ENCODE results near the gene USP9X. TPM values are rescaled to one million over a fixed set of nuclear protein-coding genes. Genes with fewer than 3 reads are reported as not detected.
"Not testable (repeated sequence)": the region's sequence is repeated elsewhere in the genome, so short reads cannot be mapped to it uniquely, and the experiment has no call there.

Gene USP9X
- total RNA-seq, 4 donors from 2014 or later, result 90.3 to 120 (median 110) TPM

DNA sequence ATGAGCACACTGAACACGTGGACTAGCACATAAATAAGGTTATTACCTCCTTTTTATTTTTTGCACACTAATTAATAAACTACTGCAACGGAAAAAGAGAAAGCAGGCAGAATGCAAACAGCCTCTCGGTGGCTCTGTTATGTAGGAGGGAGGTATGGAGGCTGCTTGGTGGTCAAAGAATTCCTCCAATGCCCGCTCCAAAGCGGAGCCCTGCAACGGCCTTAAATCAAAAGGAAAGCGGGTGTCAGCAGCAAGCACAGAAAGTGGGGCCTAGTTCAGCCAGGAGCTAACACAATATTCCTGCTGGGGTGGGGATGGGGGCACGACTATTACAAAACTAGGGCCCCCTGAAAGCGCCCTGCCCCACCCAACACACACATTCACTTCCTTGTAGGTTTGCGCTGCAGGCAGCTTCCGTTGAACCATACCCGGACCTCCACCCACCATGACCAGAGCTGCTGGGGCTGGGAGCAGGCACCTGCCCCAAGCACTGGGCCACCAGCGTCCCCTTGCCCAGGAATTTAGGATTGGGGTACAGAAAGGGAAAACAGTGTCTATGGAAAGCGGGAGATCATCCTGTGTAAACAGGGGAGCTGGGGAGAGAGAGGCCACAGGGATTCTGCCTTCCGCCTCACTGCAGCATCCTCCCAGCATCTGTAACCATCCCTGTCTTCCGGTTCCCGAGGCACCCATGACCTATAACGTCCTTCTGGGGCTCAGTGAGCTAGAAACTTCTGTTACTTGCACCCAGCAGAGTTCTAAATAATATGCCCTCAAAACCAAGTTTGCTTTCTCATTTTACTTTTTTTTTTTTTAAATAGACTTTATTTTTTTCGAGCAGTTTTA, 191.6 kb downstream of the USP9X start:
- H3K27me3 ChIP-seq, result peaks cover 0 to 16% (median 9%) of the 10 kb centered on the region in 3 donors
- in situ Hi-C loops (cut with MboI; ENCODE audit: low sequenced_read_pairs in 4 of 4), result loop anchor here in 2 of 4 donors (25.0 kb wide), 2 partner anchors 135 to 485 kb away; no protein-coding TSS in a partner anchor
- peak overlapping the region; percentile 51 to 56 (median 53) for H3K4me3 ChIP-seq
- TF ChIP-seq, protein P1, sequence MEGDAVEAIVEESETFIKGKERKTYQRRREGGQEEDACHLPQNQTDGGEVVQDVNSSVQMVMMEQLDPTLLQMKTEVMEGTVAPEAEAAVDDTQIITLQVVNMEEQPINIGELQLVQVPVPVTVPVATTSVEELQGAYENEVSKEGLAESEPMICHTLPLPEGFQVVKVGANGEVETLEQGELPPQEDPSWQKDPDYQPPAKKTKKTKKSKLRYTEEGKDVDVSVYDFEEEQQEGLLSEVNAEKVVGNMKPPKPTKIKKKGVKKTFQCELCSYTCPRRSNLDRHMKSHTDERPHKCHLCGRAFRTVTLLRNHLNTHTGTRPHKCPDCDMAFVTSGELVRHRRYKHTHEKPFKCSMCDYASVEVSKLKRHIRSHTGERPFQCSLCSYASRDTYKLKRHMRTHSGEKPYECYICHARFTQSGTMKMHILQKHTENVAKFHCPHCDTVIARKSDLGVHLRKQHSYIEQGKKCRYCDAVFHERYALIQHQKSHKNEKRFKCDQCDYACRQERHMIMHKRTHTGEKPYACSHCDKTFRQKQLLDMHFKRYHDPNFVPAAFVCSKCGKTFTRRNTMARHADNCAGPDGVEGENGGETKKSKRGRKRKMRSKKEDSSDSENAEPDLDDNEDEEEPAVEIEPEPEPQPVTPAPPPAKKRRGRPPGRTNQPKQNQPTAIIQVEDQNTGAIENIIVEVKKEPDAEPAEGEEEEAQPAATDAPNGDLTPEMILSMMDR (IDR thresholded peaks at IDR 0.05 in 4 of 5, conservative IDR thresholded peaks at IDR 0.05 in 1 of 5), result no peak
- no peak for TF ChIP-seq POLR2A (IDR thresholded peaks at IDR 0.05)
- DNase-seq (no peak), ATAC-seq (peak in 1 of 2 donors; percentile 19)
- no peaks in the 10 kb centered on the region for H3K9me3 ChIP-seq
- H3K36me3 ChIP-seq, result no peaks in the 10 kb centered on the region
- H3K27ac ChIP-seq, result no peak overlapping the region
- peaks cover 0 to 8% of the 10 kb centered on the region in 2 donors for H3K4me1 ChIP-seq
- intact Hi-C loops (cut with DNase I; ENCODE audit: low total_unique reads), result loop anchor here (2.0 to 10.0 kb wide), 2 partner anchors 162 to 478 kb away; no protein-coding TSS in a partner anchor

DNA sequence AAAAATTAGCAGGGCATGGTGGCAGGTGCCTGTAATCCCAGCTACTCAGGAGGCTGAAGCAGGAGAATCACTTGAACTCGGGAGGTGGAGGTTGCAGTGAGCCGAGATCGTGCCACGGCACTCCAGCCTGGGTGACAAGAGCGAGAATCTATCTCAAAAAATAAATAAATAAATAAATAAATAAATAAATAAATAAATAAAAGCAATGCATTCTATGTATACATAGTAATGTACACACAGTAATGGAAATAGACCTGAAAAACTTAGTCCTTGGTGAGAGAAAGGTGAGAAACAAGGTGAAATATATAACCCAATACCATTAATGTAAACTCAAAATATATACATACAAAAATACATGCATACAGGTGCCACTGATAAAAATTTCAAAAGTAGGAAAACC, 197.1 kb downstream of the USP9X start:
- H3K27ac ChIP-seq; H3K4me1 ChIP-seq; H3K36me3 ChIP-seq; ATAC-seq; H3K4me3 ChIP-seq; H3K27me3 ChIP-seq; H3K9me3 ChIP-seq; DNase-seq; intact Hi-C loops (cut with DNase I; ENCODE audit: low total_unique reads): not testable (repeated sequence)
- in situ Hi-C loops (cut with MboI; ENCODE audit: low sequenced_read_pairs in 4 of 4), result loop anchor here in 2 of 4 donors (25.0 kb wide), 2 partner anchors 130 to 480 kb away; no protein-coding TSS in a partner anchor

DNA sequence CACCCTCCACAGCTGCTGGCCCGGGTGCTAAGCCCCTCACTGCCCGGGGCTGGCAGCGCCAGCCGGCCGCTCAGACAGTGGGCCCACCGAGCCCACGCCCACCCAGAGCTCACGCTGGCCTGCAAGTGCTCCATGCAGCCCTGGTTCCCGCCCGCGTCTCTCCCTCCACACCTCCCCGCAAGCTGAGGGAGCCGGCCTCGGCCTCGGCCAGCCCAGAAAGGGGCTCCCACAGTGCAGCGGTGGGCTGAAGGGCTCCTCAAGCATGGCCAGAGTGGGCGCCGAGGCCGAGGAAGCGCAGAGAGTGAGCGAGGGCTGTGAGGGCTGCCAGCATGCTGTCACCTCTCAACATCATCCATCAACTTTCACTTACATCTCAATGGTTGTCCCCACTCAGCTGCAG, 200.7 kb downstream of the USP9X start:
- H3K9me3 ChIP-seq; H3K4me1 ChIP-seq; ATAC-seq; H3K27ac ChIP-seq; H3K27me3 ChIP-seq; DNase-seq; H3K4me3 ChIP-seq; intact Hi-C loops (cut with DNase I; ENCODE audit: low total_unique reads); H3K36me3 ChIP-seq: not testable (repeated sequence)
- in situ Hi-C loops (cut with MboI; ENCODE audit: low sequenced_read_pairs in 4 of 4), result loop anchor here in 2 of 4 donors (25.0 kb wide), 2 partner anchors 126 to 476 kb away; no protein-coding TSS in a partner anchor

Other genes with a start within 250 kb of the USP9X start
- gene DDX3X, start 248.7 kb downstream of the USP9X start, total RNA-seq, result 100 to 1,000 TPM; 196 to 331 (median 272) TPM

All from gastrocnemius medialis (tissue), 4 donors.